MCF 10A (cell line): ENCODE results near the gene ACSM6. TPM values are rescaled to one million over a fixed set of nuclear protein-coding genes. Genes with fewer than 3 reads are reported as not detected.

Source experiments
- BruUV-seq: library from RNA; stranded (reverse); fragments of 400-500 nt; replicated peaks from 2 replicates; lab custom pipeline; 2021; lab: Mats Ljungman, UMichigan
- CTCF ChIA-PET: fragments of 300-600 bp; sonication (Branson Sonifier 250); formaldehyde crosslinking; extraction: SDS; loops from one replicate; lab custom pipeline; 2021; ENCODE audit warnings: antibody characterized with exemption, inconsistent platforms; lab: Yijun Ruan, JAX
- POLR2A ChIA-PET: fragments of 300-600, 350-650 bp; sonication (Branson Sonifier 250); formaldehyde crosslinking; extraction: SDS; loops from one replicate; lab custom pipeline; 2020; ENCODE audit warnings: antibody characterized with exemption, inconsistent platforms; lab: Yijun Ruan, JAX
- DNase-seq: peaks from one replicate; pipeline ENCODE4 v3.0.0-alpha.2; 2018; ENCODE audit not compliant: unreplicated experiment
- H3K27ac Mint-ChIP-seq: one replicate; pipeline ENCODE4 v1.8.0; 2022; ENCODE audit warnings: mild to moderate bottlenecking, low read depth, mixed read lengths; ENCODE audit not compliant: unreplicated experiment
- H3K27me3 Mint-ChIP-seq: one replicate; pipeline ENCODE4 v1.8.0; 2022; ENCODE audit warnings: mixed read lengths; ENCODE audit not compliant: insufficient read depth, unreplicated experiment
- H3K36me3 Mint-ChIP-seq: one replicate; pipeline ENCODE4 v1.8.0; 2022; ENCODE audit warnings: mild to moderate bottlenecking, moderate library complexity, mixed read lengths; ENCODE audit not compliant: insufficient read depth, unreplicated experiment
- H3K4me1 Mint-ChIP-seq: one replicate; pipeline ENCODE4 v1.8.0; 2022; ENCODE audit warnings: mixed read lengths; ENCODE audit not compliant: insufficient read depth, unreplicated experiment
- H3K4me3 Mint-ChIP-seq: one replicate; pipeline ENCODE4 v1.8.0; 2022; ENCODE audit warnings: mild to moderate bottlenecking, moderate library complexity, mixed read lengths; ENCODE audit not compliant: unreplicated experiment
- H3K9me3 Mint-ChIP-seq: one replicate; pipeline ENCODE4 v1.8.0; 2022; ENCODE audit warnings: mixed read lengths; ENCODE audit not compliant: unreplicated experiment
- intact Hi-C: fragments of 100-400 bp; cut with micrococcal nuclease; formaldehyde crosslinking; loops from 2 replicates; pipeline ENCODE4 v1.14.1; 2022
- total RNA-seq: library from RNA; stranded (reverse); gene quantifications from 2 replicates; pipeline ENCODE4 v1.2.3, GENCODE V29; 2022
- TF ChIP-seq, protein P1 (sequence below): fragments of 200-600 bp; IDR thresholded peaks from one replicate; pipeline ENCODE4 v1.8.0; 2022; ENCODE audit warnings: antibody characterized with exemption, mild to moderate bottlenecking; ENCODE audit not compliant: unreplicated experiment

The ACSM6 gene
- total RNA-seq, 1 experiment from 2014 or later = not detected

DNA sequence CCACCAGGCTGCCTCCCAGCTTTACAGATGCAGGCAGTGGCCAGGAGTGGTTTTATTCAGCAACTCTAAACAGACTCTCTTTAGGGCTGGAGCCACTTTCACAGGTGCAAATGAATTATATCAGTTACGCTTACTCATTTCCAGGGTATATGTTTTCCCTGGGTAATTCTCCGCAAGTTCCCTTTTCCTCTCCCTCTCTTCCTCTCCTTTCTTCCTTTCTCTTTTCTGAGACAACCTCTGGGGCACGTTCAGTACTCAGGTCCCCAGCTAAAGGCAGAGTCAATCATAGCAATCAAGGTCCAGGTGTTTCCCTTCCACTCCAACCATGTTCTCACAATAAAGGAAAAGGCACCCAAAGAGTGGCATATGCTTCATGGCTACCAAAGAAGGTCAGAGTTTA, 55.4 kb downstream of the ACSM6 start:
- H3K27me3 Mint-ChIP-seq = no peaks in the 10 kb centered on the region
- no peak for DNase-seq
- intact Hi-C loops = loop anchor here (5.0 kb wide), 2 partner anchors 58 to 353 kb away; no protein-coding TSS in a partner anchor
- H3K4me1 Mint-ChIP-seq = peaks cover 27% of the 10 kb centered on the region
- H3K36me3 Mint-ChIP-seq = peaks cover 50% of the 10 kb centered on the region
- no peak overlapping the region for H3K4me3 Mint-ChIP-seq
- H3K27ac Mint-ChIP-seq = no peak overlapping the region
- CTCF ChIA-PET = interaction anchor here (0.6 to 18.9 kb wide), 6 partner anchors 9 to 365 kb away, joined by 3 to 713 read pairs (median 3); no protein-coding TSS in a partner anchor
- POLR2A ChIA-PET = interaction anchor here (0.7 to 0.9 kb wide), 2 partner anchors 16 to 25 kb away, joined by 3 to 4 read pairs; no protein-coding TSS in a partner anchor
- TF ChIP-seq, protein P1, sequence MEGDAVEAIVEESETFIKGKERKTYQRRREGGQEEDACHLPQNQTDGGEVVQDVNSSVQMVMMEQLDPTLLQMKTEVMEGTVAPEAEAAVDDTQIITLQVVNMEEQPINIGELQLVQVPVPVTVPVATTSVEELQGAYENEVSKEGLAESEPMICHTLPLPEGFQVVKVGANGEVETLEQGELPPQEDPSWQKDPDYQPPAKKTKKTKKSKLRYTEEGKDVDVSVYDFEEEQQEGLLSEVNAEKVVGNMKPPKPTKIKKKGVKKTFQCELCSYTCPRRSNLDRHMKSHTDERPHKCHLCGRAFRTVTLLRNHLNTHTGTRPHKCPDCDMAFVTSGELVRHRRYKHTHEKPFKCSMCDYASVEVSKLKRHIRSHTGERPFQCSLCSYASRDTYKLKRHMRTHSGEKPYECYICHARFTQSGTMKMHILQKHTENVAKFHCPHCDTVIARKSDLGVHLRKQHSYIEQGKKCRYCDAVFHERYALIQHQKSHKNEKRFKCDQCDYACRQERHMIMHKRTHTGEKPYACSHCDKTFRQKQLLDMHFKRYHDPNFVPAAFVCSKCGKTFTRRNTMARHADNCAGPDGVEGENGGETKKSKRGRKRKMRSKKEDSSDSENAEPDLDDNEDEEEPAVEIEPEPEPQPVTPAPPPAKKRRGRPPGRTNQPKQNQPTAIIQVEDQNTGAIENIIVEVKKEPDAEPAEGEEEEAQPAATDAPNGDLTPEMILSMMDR = no peak
- no peaks in the 10 kb centered on the region for H3K9me3 Mint-ChIP-seq
- BruUV-seq = no TSS peak

DNA sequence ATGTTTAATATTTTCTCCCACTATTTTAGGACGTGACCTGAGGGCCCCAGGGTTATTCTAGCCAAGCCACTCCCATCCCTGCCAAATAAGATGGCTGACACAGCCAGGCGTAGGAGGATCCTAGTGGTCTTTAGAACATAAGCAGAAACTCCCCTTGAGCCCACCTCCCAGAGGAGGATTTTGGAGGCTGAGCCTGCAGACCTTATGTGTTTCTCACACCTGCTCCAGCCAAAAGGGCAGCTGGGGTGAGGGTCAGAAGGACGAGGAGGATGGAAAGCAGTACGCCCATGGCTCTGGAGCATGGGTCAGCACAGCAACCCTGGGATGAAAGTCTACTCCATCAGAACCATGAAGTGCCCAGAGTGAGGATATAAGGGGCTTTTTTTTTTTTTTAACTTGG, 56.8 kb downstream of the ACSM6 start:
- ChIA-PET POLR2A (no interaction called here), CTCF (interaction anchor here (0.6 to 1.3 kb wide), 2 partner anchors 106 to 108 kb away, joined by 3 to 4 read pairs; no protein-coding TSS in a partner anchor)
- H3K9me3 Mint-ChIP-seq = no peaks in the 10 kb centered on the region
- no peaks in the 10 kb centered on the region for H3K27me3 Mint-ChIP-seq
- TF ChIP-seq, protein P1 = no peak
- DNase-seq = no peak
- BruUV-seq = no TSS peak
- H3K27ac Mint-ChIP-seq = no peak overlapping the region
- H3K4me1 Mint-ChIP-seq = peaks cover 27% of the 10 kb centered on the region
- peaks cover 44% of the 10 kb centered on the region for H3K36me3 Mint-ChIP-seq
- intact Hi-C loops = no loop called here
- no peak overlapping the region for H3K4me3 Mint-ChIP-seq

DNA sequence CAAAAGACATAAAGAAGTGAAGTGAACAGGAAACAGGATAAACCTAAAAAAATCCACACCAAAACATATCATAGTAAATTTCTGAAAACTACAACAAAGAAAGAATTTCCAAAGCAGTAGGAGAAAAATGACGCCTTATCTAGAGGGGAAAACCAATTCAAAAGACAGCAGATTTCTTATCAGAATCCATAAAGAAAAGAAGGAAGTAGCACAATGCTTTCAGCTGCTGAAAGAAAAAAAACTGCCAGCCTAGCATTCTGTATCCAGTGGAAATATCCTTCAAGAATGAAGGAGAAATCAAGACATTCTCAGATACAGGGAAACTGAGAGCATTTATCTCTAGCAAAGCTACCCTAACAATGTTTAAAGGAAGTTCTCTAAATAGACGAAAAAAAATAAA, 59.0 kb downstream of the ACSM6 start:
- POLR2A ChIA-PET = no interaction called here
- Mint-ChIP-seq H3K27me3 (no peaks in the 10 kb centered on the region), H3K4me3 (no peak overlapping the region), H3K4me1 (peaks cover 14% of the 10 kb centered on the region), H3K9me3 (no peaks in the 10 kb centered on the region), H3K27ac (peak overlapping the region; percentile 37), H3K36me3 (peaks cover 55% of the 10 kb centered on the region)
- intact Hi-C loops = no loop called here
- no peak for DNase-seq
- BruUV-seq = no TSS peak
- TF ChIP-seq, protein P1 = no peak
- CTCF ChIA-PET = interaction anchor here (1.0 to 1.2 kb wide), 3 partner anchors 8 to 111 kb away, joined by 5 to 6 read pairs (median 5); no protein-coding TSS in a partner anchor

DNA sequence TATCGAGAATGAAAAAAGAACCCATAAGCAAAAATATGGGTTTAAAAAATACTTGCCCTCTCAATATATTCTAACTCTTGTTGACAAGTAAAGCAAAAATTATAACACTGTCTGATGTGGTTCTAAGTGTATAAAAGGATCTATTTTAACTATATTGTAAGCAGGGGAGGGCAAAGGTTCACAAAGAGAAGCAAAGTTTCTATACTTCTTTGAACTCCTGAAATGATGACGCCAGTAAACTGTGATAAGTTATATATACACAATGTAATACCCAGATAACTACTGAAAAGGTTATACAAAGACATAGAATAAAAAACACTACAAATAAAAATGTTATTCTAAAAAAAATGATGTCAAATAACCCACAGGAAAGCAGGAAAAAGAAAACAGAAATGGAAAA, 59.6 kb downstream of the ACSM6 start:
- H3K27ac Mint-ChIP-seq = no peak overlapping the region
- peaks cover 55% of the 10 kb centered on the region for H3K36me3 Mint-ChIP-seq
- POLR2A ChIA-PET = interaction anchor here (1.2 kb wide), 1 partner anchor 13 kb away, joined by 5 read pairs; no protein-coding TSS in a partner anchor
- CTCF ChIA-PET = interaction anchor here (1.0 to 1.2 kb wide), 3 partner anchors 8 to 110 kb away, joined by 5 to 6 read pairs (median 5); no protein-coding TSS in a partner anchor
- peaks cover 10% of the 10 kb centered on the region for H3K4me1 Mint-ChIP-seq
- BruUV-seq = no TSS peak
- no peak for DNase-seq
- no peak overlapping the region for H3K4me3 Mint-ChIP-seq
- intact Hi-C loops = no loop called here
- TF ChIP-seq, protein P1 = no peak
- H3K9me3 Mint-ChIP-seq = no peaks in the 10 kb centered on the region
- no peaks in the 10 kb centered on the region for H3K27me3 Mint-ChIP-seq
